Activated B cell treated with CpG ODN at 0.5 μM for 24 hours (primary cell): ENCODE measurements around the gene RANBP10. TPM values are rescaled to one million over a fixed set of nuclear protein-coding genes. Genes with fewer than 3 reads are reported as not detected.

Source experiments
- ATAC-seq: fragments of 200-7000 bp; cut with Tn5 transposase; one replicate; pipeline ENCODE4 v1.10.0; 2021; ENCODE audit warnings: low read depth, mild to moderate bottlenecking, moderate library complexity
- CTCF ChIA-PET: fragments of 350-600 bp; sonication (Branson Sonifier 250); formaldehyde crosslinking; loops from one replicate; lab custom pipeline; 2021; ENCODE audit warnings: antibody characterized with exemption; lab: Charles Lee
- POLR2A ChIA-PET: fragments of 350-600 bp; sonication (Branson Sonifier 250); formaldehyde crosslinking; loops from one replicate; lab custom pipeline; 2021; ENCODE audit warnings: antibody characterized with exemption; lab: Charles Lee
- DNase-seq: peaks from one replicate; pipeline ENCODE4 v3.0.0; 2022
- H3K27ac Mint-ChIP-seq: one replicate; pipeline ENCODE4 v1.8.0; 2020; ENCODE audit warnings: mixed read lengths
- H3K27me3 Mint-ChIP-seq: one replicate; pipeline ENCODE4 v1.8.0; 2021; ENCODE audit warnings: mixed read lengths
- H3K36me3 Mint-ChIP-seq: one replicate; pipeline ENCODE4 v1.8.0; 2021; ENCODE audit warnings: low read depth, mixed read lengths
- H3K4me1 Mint-ChIP-seq: one replicate; pipeline ENCODE4 v1.8.0; 2021; ENCODE audit warnings: mixed read lengths
- H3K4me3 Mint-ChIP-seq: one replicate; pipeline ENCODE4 v1.8.0; 2020; ENCODE audit warnings: mild to moderate bottlenecking, mixed read lengths
- H3K9me3 Mint-ChIP-seq: one replicate; pipeline ENCODE4 v1.8.0; 2020; ENCODE audit warnings: mixed read lengths
- intact Hi-C: fragments of 100-400 bp; cut with micrococcal nuclease; formaldehyde crosslinking; loops from one replicate; pipeline ENCODE4 v1.15.1; 2024
- total RNA-seq: library from RNA; stranded (reverse); gene quantifications from 2 replicates; pipeline ENCODE4 v1.2.3, GENCODE V29; 2022
- TF ChIP-seq, protein P1 (sequence below): fragments of 200-600 bp; IDR thresholded peaks from one replicate; pipeline ENCODE4 v1.8.0; 2022; ENCODE audit warnings: antibody characterized with exemption, mild to moderate bottlenecking

The RANBP10 gene
- total RNA-seq, 1 donor from 2014 or later = 30.6 TPM

DNA sequence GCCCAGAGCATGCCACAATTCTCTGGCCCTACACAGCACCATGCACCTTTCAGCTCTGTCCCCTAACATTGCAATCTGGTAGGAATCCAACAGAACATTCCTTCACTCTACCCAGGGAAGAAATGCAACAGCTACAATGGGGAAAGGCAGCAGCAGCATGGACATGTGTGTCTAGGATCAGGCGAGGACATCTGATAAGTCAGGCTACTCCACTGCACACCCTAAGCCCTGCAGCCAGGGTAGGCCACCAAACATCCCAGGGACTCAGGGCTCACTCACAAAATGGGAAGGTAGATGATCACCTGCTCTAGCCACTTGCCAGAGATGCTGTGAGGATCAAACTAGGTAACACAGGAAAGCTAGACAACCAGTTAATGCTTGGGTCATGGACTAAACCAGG, 5.1 kb downstream of the RANBP10 start:
- Mint-ChIP-seq H3K4me3 (no peak overlapping the region), H3K9me3 (no peaks in the 10 kb centered on the region), H3K36me3 (peaks cover 57% of the 10 kb centered on the region), H3K27me3 (no peaks in the 10 kb centered on the region), H3K4me1 (peaks cover 77% of the 10 kb centered on the region), H3K27ac (peak overlapping the region; percentile 77)
- no peak for ATAC-seq
- ChIA-PET CTCF (interaction anchor here (0.7 to 2.5 kb wide), 4 partner anchors 15 to 255 kb away, joined by 3 to 13 read pairs (median 6); no protein-coding TSS in a partner anchor), POLR2A (interaction anchor here (0.6 to 4.5 kb wide), 9 partner anchors 15 to 424 kb away, joined by 3 to 20 read pairs (median 4); partner anchors contain the start of gene GFOD2)
- no peak for DNase-seq
- intact Hi-C loops = loop anchor here (2.0 to 10.0 kb wide), 3 partner anchors 14 to 1584 kb away; partner anchors contain the start of genes FHOD1, SLC9A5 and TERF2
- TF ChIP-seq, protein P1, sequence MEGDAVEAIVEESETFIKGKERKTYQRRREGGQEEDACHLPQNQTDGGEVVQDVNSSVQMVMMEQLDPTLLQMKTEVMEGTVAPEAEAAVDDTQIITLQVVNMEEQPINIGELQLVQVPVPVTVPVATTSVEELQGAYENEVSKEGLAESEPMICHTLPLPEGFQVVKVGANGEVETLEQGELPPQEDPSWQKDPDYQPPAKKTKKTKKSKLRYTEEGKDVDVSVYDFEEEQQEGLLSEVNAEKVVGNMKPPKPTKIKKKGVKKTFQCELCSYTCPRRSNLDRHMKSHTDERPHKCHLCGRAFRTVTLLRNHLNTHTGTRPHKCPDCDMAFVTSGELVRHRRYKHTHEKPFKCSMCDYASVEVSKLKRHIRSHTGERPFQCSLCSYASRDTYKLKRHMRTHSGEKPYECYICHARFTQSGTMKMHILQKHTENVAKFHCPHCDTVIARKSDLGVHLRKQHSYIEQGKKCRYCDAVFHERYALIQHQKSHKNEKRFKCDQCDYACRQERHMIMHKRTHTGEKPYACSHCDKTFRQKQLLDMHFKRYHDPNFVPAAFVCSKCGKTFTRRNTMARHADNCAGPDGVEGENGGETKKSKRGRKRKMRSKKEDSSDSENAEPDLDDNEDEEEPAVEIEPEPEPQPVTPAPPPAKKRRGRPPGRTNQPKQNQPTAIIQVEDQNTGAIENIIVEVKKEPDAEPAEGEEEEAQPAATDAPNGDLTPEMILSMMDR = no peak

GRCh38 chr16:67800338-67800926, 5.9 kb downstream of the RANBP10 start:
- peaks cover 72% of the 10 kb centered on the region for H3K4me1 Mint-ChIP-seq
- H3K9me3 Mint-ChIP-seq = no peaks in the 10 kb centered on the region
- TF ChIP-seq, protein P1 = no peak
- CTCF ChIA-PET = interaction anchor here (1.4 to 2.5 kb wide), 3 partner anchors 16 to 128 kb away, joined by 4 to 13 read pairs (median 9); no protein-coding TSS in a partner anchor
- DNase-seq (no peak), ATAC-seq (no peak)
- H3K27ac Mint-ChIP-seq = peak overlapping the region; percentile 56
- POLR2A ChIA-PET = interaction anchor here (4.5 kb wide), 1 partner anchor 81 kb away, joined by 20 read pairs; the partner anchor contains the start of gene GFOD2
- H3K4me3 Mint-ChIP-seq = no peak overlapping the region
- no peaks in the 10 kb centered on the region for H3K27me3 Mint-ChIP-seq
- peaks cover 56% of the 10 kb centered on the region for H3K36me3 Mint-ChIP-seq
- intact Hi-C loops = loop anchor here (2.0 to 10.0 kb wide), 3 partner anchors 14 to 1584 kb away; partner anchors contain the start of genes FHOD1, SLC9A5 and TERF2

- ChIA-PET POLR2A (no interaction called here), CTCF (interaction anchor here (0.7 kb wide), 1 partner anchor 23 kb away, joined by 4 read pairs; no protein-coding TSS in a partner anchor)
- no peak overlapping the region for H3K4me3 Mint-ChIP-seq
- peaks cover 36% of the 10 kb centered on the region for H3K4me1 Mint-ChIP-seq
- H3K27ac Mint-ChIP-seq = no peak overlapping the region
- TF ChIP-seq, protein P1 = no peak
- peaks cover 40% of the 10 kb centered on the region for H3K36me3 Mint-ChIP-seq
- ATAC-seq (no peak), DNase-seq (no peak)
- no peaks in the 10 kb centered on the region for H3K9me3 Mint-ChIP-seq
- H3K27me3 Mint-ChIP-seq = no peaks in the 10 kb centered on the region
- intact Hi-C loops = no loop called here
These were observed 10.2 kb downstream of the RANBP10 start for GRCh38 chr16:67796099-67796718.

GRCh38 chr16:67790071-67790470, 16.3 kb downstream of the RANBP10 start:
- POLR2A ChIA-PET = no interaction called here

More at GRCh38 chr16:67790071-67790470, 16.3 kb downstream of the RANBP10 start:
- H3K27ac Mint-ChIP-seq = peak overlapping the region; percentile 43
- H3K36me3 Mint-ChIP-seq = peaks cover 3% of the 10 kb centered on the region
- intact Hi-C loops = no loop called here
- peaks cover 30% of the 10 kb centered on the region for H3K4me1 Mint-ChIP-seq
- no peaks in the 10 kb centered on the region for H3K9me3 Mint-ChIP-seq
- no peak for DNase-seq
- H3K4me3 Mint-ChIP-seq = no peak overlapping the region
- TF ChIP-seq, protein P1 = no peak
- no peaks in the 10 kb centered on the region for H3K27me3 Mint-ChIP-seq
- CTCF ChIA-PET = no interaction called here
- peak; percentile 31 for ATAC-seq
